GM19025 (cell line): ENCODE measurements around the gene PPP6R3.
"Not testable (repeated sequence)": the region's sequence is repeated elsewhere in the genome, so short reads cannot be mapped to it uniquely, and the experiment has no call there.

Source experiments
- ATAC-seq: cut with Tn5 transposase; IDR thresholded peaks from one replicate; pipeline ENCODE4 v1.9.1; 2021; ENCODE audit warnings: mild to moderate bottlenecking, low read depth, moderate library complexity; ENCODE audit not compliant: unreplicated experiment

The PPP6R3 gene

GRCh38 chr11:68521969-68522652 lies 61.6 kb downstream of the PPP6R3 start:
- no peak for ATAC-seq

GRCh38 chr11:68523033-68523432 lies 62.5 kb downstream of the PPP6R3 start:
- ATAC-seq = no peak

- no peak for ATAC-seq
These were observed 63.2 kb downstream of the PPP6R3 start for GRCh38 chr11:68523743-68524142.

- no peak for ATAC-seq
These were observed 63.7 kb downstream of the PPP6R3 start for GRCh38 chr11:68524213-68524612.

GRCh38 chr11:68524681-68525080 lies 64.1 kb downstream of the PPP6R3 start:
- no peak for ATAC-seq

GRCh38 chr11:68525336-68525735 lies 64.8 kb downstream of the PPP6R3 start:
- no peak for ATAC-seq

GRCh38 chr11:68525930-68526329 lies 65.4 kb downstream of the PPP6R3 start:
- no peak for ATAC-seq

- no peak for ATAC-seq
These were observed 67.0 kb downstream of the PPP6R3 start for GRCh38 chr11:68527585-68527984.

GRCh38 chr11:68528630-68529029 lies 68.1 kb downstream of the PPP6R3 start:
- ATAC-seq = no peak

GRCh38 chr11:68531129-68531693 lies 70.7 kb downstream of the PPP6R3 start:
- ATAC-seq = no peak

- ATAC-seq = no peak
These were observed 72.3 kb downstream of the PPP6R3 start for GRCh38 chr11:68532727-68533369.

- no peak for ATAC-seq
These were observed 73.4 kb downstream of the PPP6R3 start for GRCh38 chr11:68533945-68534344.

- ATAC-seq = no peak
These were observed 74.5 kb downstream of the PPP6R3 start for GRCh38 chr11:68535098-68535497.

- ATAC-seq = no peak
These were observed 76.2 kb downstream of the PPP6R3 start for GRCh38 chr11:68536706-68537105.

GRCh38 chr11:68538025-68538424 lies 77.5 kb downstream of the PPP6R3 start:
- no peak for ATAC-seq

GRCh38 chr11:68539395-68539794 lies 78.8 kb downstream of the PPP6R3 start:
- no peak for ATAC-seq

GRCh38 chr11:68540504-68540903 lies 80.0 kb downstream of the PPP6R3 start:
- ATAC-seq = not testable (repeated sequence)

GRCh38 chr11:68541116-68541515 lies 80.6 kb downstream of the PPP6R3 start:
- ATAC-seq = no peak

- no peak for ATAC-seq
These were observed 81.4 kb downstream of the PPP6R3 start for GRCh38 chr11:68541991-68542390.

GRCh38 chr11:68542617-68543016 lies 82.1 kb downstream of the PPP6R3 start:
- ATAC-seq = no peak

GRCh38 chr11:68543594-68543993 lies 83.0 kb downstream of the PPP6R3 start:
- ATAC-seq = no peak

- ATAC-seq = no peak
These were observed 84.8 kb downstream of the PPP6R3 start for GRCh38 chr11:68545347-68545746.
